Dedifferentiated amniotic fluid mesenchymal stem cell (primary cell): ENCODE results near the gene CLPTM1.
"Not testable (repeated sequence)": the region's sequence is repeated elsewhere in the genome, so short reads cannot be mapped to it uniquely, and the experiment has no call there.

Experiments
- DNase-seq: peaks from one replicate; pipeline ENCODE4 v3.0.0-alpha.2; 2016; ENCODE audit errors: extremely low spot score

The CLPTM1 gene

GRCh38 chr19:44975444-44975843 lies 20.3 kb downstream of the CLPTM1 start:
- no peak for DNase-seq

- no peak for DNase-seq
These were observed 28.8 kb downstream of the CLPTM1 start for GRCh38 chr19:44984005-44984404.

GRCh38 chr19:44985445-44985844 lies 30.3 kb downstream of the CLPTM1 start:
- no peak for DNase-seq

GRCh38 chr19:44986389-44986788 lies 31.2 kb downstream of the CLPTM1 start:
- no peak for DNase-seq

GRCh38 chr19:44987148-44987675 lies 32.0 kb downstream of the CLPTM1 start:
- no peak for DNase-seq

- no peak for DNase-seq
These were observed 33.1 kb downstream of the CLPTM1 start for GRCh38 chr19:44988273-44988672.

- no peak for DNase-seq
These were observed 33.8 kb downstream of the CLPTM1 start for GRCh38 chr19:44988896-44989556.

- no peak for DNase-seq
These were observed 35.3 kb downstream of the CLPTM1 start for GRCh38 chr19:44990459-44990858.

- no peak for DNase-seq
These were observed 35.8 kb downstream of the CLPTM1 start for GRCh38 chr19:44990966-44991365.

GRCh38 chr19:44992336-44993163 lies 37.4 kb downstream of the CLPTM1 start:
- no peak for DNase-seq

- DNase-seq = no peak
These were observed 38.3 kb downstream of the CLPTM1 start for GRCh38 chr19:44993526-44993925.

- DNase-seq = no peak
These were observed 38.9 kb downstream of the CLPTM1 start for GRCh38 chr19:44993926-44994537.

- DNase-seq = no peak
These were observed 42.8 kb downstream of the CLPTM1 start for GRCh38 chr19:44998025-44998424.

- DNase-seq = not testable (repeated sequence)
These were observed 44.1 kb downstream of the CLPTM1 start for GRCh38 chr19:44999131-44999925.

GRCh38 chr19:45000665-45001064 lies 45.5 kb downstream of the CLPTM1 start:
- DNase-seq = not testable (repeated sequence)

GRCh38 chr19:45001087-45001739 lies 46.0 kb downstream of the CLPTM1 start, which contains the start of gene RELB:
Gene RELB, plus strand, starts transcription at chr19:45001464. Its CDS starts 116 bp downstream, at chr19:45001580.
- peak; percentile 74 for DNase-seq

- no peak for DNase-seq
These were observed 48.3 kb downstream of the CLPTM1 start for GRCh38 chr19:45003485-45003884.

GRCh38 chr19:45005787-45006186 lies 50.6 kb downstream of the CLPTM1 start:
- DNase-seq = no peak

GRCh38 chr19:45008552-45008951 lies 53.4 kb downstream of the CLPTM1 start:
- DNase-seq = no peak

GRCh38 chr19:45009625-45010255 lies 54.6 kb downstream of the CLPTM1 start:
- no peak for DNase-seq

GRCh38 chr19:45010306-45010705 lies 55.1 kb downstream of the CLPTM1 start:
- no peak for DNase-seq
